IPS-NIHi11 (cell line): ENCODE data around the gene DNMT3A.

Experiments
- DNase-seq: peaks from one replicate; pipeline ENCODE4 v3.0.0; 2012; ENCODE audit warnings: mixed read lengths, low spot score

Gene DNMT3A

GRCh38 chr2:25202275-25202674 lies 139.4 kb downstream of the DNMT3A start:
- no peak for DNase-seq

DNA sequence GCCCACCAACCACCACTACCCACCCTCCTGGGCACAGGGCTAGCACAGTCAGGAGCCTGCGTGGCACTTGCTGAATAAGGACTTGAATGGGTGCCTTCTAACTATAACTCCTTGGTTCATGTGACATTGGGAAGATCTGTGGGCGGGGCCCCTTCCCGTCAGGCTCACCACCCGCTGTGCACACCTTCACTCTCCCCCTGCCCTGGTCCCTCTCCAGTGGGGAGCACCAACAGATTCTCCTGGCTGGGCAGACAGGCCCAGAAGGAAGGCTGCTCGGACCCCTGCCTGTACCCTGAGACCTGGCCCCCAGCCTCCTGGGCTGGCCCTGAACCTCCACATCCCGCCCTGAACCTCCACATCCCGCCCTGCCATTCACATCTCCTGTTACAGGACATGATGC lies 139.9 kb downstream of the DNMT3A start:
- no peak for DNase-seq

GRCh38 chr2:25201265-25201664 lies 140.5 kb downstream of the DNMT3A start:
- DNase-seq: no peak

- no peak for DNase-seq
Measured at GRCh38 chr2:25198576-25198975, 143.1 kb downstream of the DNMT3A start.

DNA sequence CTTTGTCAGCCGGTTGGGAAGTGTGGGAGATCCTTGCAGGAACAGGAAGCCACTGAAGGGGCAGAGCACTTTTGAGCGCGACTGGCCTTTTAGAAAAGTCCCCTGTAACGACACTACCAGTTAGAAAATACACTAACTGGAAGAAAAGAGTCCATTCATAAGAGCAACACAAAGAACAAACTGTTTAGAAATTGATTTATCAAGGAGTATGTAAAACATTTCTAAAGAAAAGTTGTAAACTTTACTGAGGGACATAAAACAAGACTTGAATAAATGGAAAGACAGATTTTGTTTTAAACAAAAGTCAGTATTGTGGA lies 143.6 kb downstream of the DNMT3A start:
- DNase-seq: no peak

DNA sequence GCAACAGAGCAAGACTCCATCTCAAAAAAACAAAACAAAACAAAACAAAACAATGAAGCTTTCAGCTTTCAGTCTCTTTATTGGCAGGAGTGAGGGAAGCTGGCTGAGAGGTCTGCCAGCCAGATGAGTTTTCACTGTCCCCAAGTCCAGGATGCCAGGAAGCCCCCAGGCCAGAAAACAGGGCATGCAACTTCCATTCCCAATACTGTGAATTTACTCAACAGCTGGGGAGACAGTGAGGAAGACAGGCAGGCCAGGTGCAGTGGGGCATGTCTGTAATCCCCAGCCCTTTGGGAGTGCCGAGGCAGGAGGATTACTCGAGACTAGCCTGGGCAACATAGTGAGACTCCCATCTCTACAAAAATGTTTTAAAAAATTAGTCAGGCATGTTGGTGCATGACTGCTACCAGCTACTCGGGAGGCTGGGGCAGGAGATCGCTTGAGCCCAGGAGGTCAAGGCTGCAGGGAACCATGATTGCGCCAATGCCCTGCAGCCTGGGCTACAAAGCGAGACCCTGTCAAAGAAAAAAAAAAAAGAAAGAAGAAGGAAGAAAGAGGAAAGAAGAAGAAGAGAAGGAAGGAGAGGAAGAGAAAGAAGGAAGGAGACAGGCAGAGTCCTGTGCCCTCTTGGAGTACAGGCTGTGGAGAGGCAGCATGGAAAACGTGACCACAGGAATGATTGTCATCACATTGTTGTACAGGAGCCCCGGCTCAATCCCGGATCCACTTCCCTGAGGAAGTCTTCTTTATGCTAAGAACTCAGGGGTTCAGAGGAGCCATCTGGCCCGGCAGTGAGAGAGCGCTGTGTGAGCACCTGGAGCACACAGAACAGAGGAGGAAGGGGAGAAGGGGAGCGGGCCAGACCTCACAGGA lies 144.2 kb downstream of the DNMT3A start:
- DNase-seq: no peak

GRCh38 chr2:25194576-25195122 lies 147.1 kb downstream of the DNMT3A start:
- DNase-seq: no peak

DNA sequence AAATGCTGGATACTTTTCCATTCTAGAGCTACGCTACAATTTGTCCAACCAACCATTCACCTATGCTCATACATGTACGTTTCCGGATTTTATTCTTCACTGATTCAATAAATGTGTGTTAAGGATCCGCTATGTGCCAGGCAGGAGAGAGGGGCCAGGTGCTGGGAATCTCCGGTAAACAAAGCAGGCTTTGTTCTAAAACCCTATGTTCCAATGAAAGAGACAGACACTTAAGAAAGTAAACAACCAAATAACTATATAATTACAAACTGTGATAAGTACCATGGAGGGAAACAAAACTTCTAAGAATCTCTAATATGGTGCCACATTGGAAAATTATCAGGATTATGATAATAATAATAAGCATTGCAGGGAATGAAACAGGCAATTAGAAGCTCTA lies 151.2 kb downstream of the DNMT3A start:
- no peak for DNase-seq

GRCh38 chr2:25188405-25188804 lies 153.3 kb downstream of the DNMT3A start:
- DNase-seq: no peak

DNA sequence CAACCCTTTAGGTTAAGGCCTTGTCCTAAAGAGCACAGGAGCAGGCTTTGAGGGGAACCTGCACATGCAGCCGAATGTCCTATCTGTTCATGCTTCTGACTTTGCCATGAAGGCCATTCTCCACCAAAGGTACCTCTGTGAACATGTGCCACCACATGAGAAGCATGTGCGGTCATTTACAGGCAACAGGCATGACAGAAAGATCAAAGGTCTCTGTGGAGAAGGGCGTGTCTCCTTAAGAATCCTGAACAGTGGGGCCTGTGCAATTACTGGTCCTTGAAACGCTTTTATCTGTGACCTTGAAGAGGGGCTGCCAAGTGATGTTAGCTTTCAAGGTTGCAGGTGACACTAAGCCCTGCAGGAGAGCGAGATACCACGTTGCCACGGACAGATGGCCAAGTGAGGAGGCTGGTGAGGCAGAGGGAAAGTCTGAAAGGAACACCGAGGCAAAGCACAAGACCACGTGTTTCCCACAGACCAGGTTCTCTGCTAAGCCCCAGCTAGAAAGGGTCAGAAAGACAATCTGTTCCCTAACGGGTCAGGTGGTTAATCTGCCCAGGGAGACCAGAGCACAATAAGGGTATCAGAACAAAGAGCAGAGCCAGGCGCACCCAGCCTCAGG lies 153.9 kb downstream of the DNMT3A start:
- no peak for DNase-seq

- DNase-seq: no peak
Measured at GRCh38 chr2:25184254-25184653, 157.5 kb downstream of the DNMT3A start.

GRCh38 chr2:25178976-25179375 lies 162.7 kb downstream of the DNMT3A start:
- DNase-seq: no peak
